Activated CD8-positive, alpha-beta T cell treated with anti-CD3 and anti-CD28 coated beads for 36 hours (primary cell): ENCODE measurements around the gene NT5C1B. TPM values are rescaled to one million over a fixed set of nuclear protein-coding genes. Genes with fewer than 3 reads are reported as not detected.

Source experiments
- ATAC-seq: fragments of 200-7000 bp; cut with Tn5 transposase; one replicate; pipeline ENCODE4 v1.10.0; 2021; ENCODE audit warnings: mild to moderate bottlenecking, moderate library complexity
- CTCF ChIA-PET: fragments of 350-600 bp; sonication (Branson Sonifier 250); formaldehyde crosslinking; loops from one replicate; lab custom pipeline; 2021; ENCODE audit warnings: antibody characterized with exemption; lab: Charles Lee
- POLR2A ChIA-PET: fragments of 350-600 bp; sonication (Branson Sonifier 250); formaldehyde crosslinking; loops from one replicate; lab custom pipeline; 2021; ENCODE audit warnings: antibody characterized with exemption; lab: Charles Lee
- DNase-seq: peaks from one replicate; pipeline ENCODE4 v3.0.0-alpha.2; 2020
- H3K27ac Mint-ChIP-seq: one replicate; pipeline ENCODE4 v1.8.0; 2021; ENCODE audit warnings: mild to moderate bottlenecking, mixed read lengths
- H3K27me3 Mint-ChIP-seq: one replicate; pipeline ENCODE4 v1.8.0; 2021; ENCODE audit warnings: mixed read lengths
- H3K36me3 Mint-ChIP-seq: one replicate; pipeline ENCODE4 v1.8.0; 2021; ENCODE audit warnings: low read depth, mixed read lengths
- H3K4me1 Mint-ChIP-seq: one replicate; pipeline ENCODE4 v1.8.0; 2021; ENCODE audit warnings: low read depth, mixed read lengths
- H3K4me3 Mint-ChIP-seq: one replicate; pipeline ENCODE4 v1.8.0; 2021; ENCODE audit warnings: mild to moderate bottlenecking, moderate library complexity, mixed read lengths
- H3K9me3 Mint-ChIP-seq: one replicate; pipeline ENCODE4 v1.8.0; 2021; ENCODE audit warnings: mixed read lengths
- CTCF ChIP-seq: fragments of 200-600 bp; IDR thresholded peaks from one replicate; pipeline ENCODE4 v1.8.0; 2022; ENCODE audit warnings: antibody characterized with exemption, mild to moderate bottlenecking
- intact Hi-C: fragments of 100-400 bp; cut with micrococcal nuclease; formaldehyde crosslinking; loops from one replicate; pipeline ENCODE4 v1.10.0; 2022
- total RNA-seq, 2 experiments: library from RNA; stranded (reverse); gene quantifications; one replicate each; pipeline ENCODE4 v1.2.3, GENCODE V29; 2021

Gene NT5C1B
- total RNA-seq, 2 experiments from 2014 or later, result not detected

GRCh38 chr2:18525852-18526251 is 63.5 kb downstream of the NT5C1B start:
- Mint-ChIP-seq H3K27ac (no peak overlapping the region), H3K36me3 (no peaks in the 10 kb centered on the region), H3K4me1 (no peaks in the 10 kb centered on the region), H3K9me3 (no peaks in the 10 kb centered on the region), H3K4me3 (no peak overlapping the region), H3K27me3 (no peaks in the 10 kb centered on the region)
- intact Hi-C loops, result loop anchor here (10.0 kb wide), 2 partner anchors 219 to 839 kb away; no protein-coding TSS in a partner anchor
- ATAC-seq (no peak), DNase-seq (no peak)
- no peak for TF ChIP-seq CTCF
- CTCF ChIA-PET, result interaction anchor here (0.7 kb wide), 1 partner anchor 9 kb away, joined by 3 read pairs; no protein-coding TSS in a partner anchor
- POLR2A ChIA-PET, result no interaction called here

GRCh38 chr2:18525236-18525635 is 64.1 kb downstream of the NT5C1B start:
- no peak for TF ChIP-seq CTCF
- ATAC-seq, result no peak
- DNase-seq, result no peak
- CTCF ChIA-PET, result no interaction called here
- Mint-ChIP-seq H3K27me3 (peaks cover 2% of the 10 kb centered on the region), H3K4me3 (no peak overlapping the region), H3K36me3 (no peaks in the 10 kb centered on the region), H3K27ac (no peak overlapping the region), H3K4me1 (no peaks in the 10 kb centered on the region), H3K9me3 (no peaks in the 10 kb centered on the region)
- intact Hi-C loops, result loop anchor here (10.0 kb wide), 2 partner anchors 220 to 840 kb away; no protein-coding TSS in a partner anchor
- POLR2A ChIA-PET, result no interaction called here

GRCh38 chr2:18522484-18523146 is 66.8 kb downstream of the NT5C1B start:
- ChIA-PET POLR2A (no interaction called here), CTCF (no interaction called here)
- Mint-ChIP-seq H3K4me1 (no peaks in the 10 kb centered on the region), H3K27ac (no peak overlapping the region), H3K36me3 (no peaks in the 10 kb centered on the region), H3K9me3 (no peaks in the 10 kb centered on the region), H3K4me3 (no peak overlapping the region), H3K27me3 (peaks cover 8% of the 10 kb centered on the region)
- ATAC-seq (no peak), DNase-seq (no peak)
- TF ChIP-seq CTCF, result no peak
- intact Hi-C loops, result loop anchor here (5.0 to 10.0 kb wide), 3 partner anchors 222 to 1345 kb away; no protein-coding TSS in a partner anchor

GRCh38 chr2:18520451-18521425 is 68.6 kb downstream of the NT5C1B start:
- CTCF ChIA-PET, result interaction anchor here (0.7 to 3.0 kb wide), 35 partner anchors 7 to 1344 kb away, joined by 3 to 20 read pairs (median 4); partner anchors contain the start of gene RDH14
- Mint-ChIP-seq H3K4me1 (no peaks in the 10 kb centered on the region), H3K36me3 (no peaks in the 10 kb centered on the region), H3K9me3 (no peaks in the 10 kb centered on the region), H3K4me3 (no peak overlapping the region), H3K27me3 (peaks cover 17% of the 10 kb centered on the region), H3K27ac (no peak overlapping the region)
- peak; percentile 87 for DNase-seq
- peak; percentile 78 for TF ChIP-seq CTCF
- intact Hi-C loops, result loop anchor here (5.0 to 10.0 kb wide), 3 partner anchors 224 to 1347 kb away; no protein-coding TSS in a partner anchor
- POLR2A ChIA-PET, result no interaction called here
- ATAC-seq, result peak; percentile 80
